Muscle layer of duodenum (tissue), 2 donors: ENCODE measurements around the gene DNAH11.
"Not testable (repeated sequence)": the region's sequence is repeated elsewhere in the genome, so short reads cannot be mapped to it uniquely, and the experiment has no call there.

Experiments
- H3K27ac ChIP-seq: one replicate; pipeline ENCODE4 v1.7.0; 2013; ENCODE audit warnings: mild to moderate bottlenecking, low read length
- H3K27me3 ChIP-seq: one replicate; pipeline ENCODE4 v1.7.0; 2013; ENCODE audit warnings: low read depth, mild to moderate bottlenecking, control low read depth, low read length
- H3K36me3 ChIP-seq, 2 donors: one replicate each; pipeline ENCODE4 v1.7.0; 2013; ENCODE audit warnings: low read length in 2 of 2, control low read depth in 1 of 2, mild to moderate bottlenecking in 1 of 2; ENCODE audit not compliant: insufficient read depth in 2 of 2, control insufficient read depth in 1 of 2
- H3K4me1 ChIP-seq, 2 donors: one replicate each; pipeline ENCODE4 v1.7.0; 2013; ENCODE audit warnings: low read length in 2 of 2, mild to moderate bottlenecking in 2 of 2, control low read depth in 1 of 2, moderate library complexity in 1 of 2; ENCODE audit not compliant: insufficient read depth in 2 of 2, control insufficient read depth in 1 of 2
- H3K4me3 ChIP-seq, 2 donors: one replicate each; pipeline ENCODE4 v1.7.0; 2013; ENCODE audit warnings: low read length in 2 of 2, low read depth in 1 of 2, mild to moderate bottlenecking in 1 of 2
- H3K9me3 ChIP-seq, 2 donors: one replicate each; pipeline ENCODE4 v1.7.0; 2013; ENCODE audit warnings: low read length in 2 of 2, control low read depth in 1 of 2, mild to moderate bottlenecking in 1 of 2; ENCODE audit not compliant: control insufficient read depth in 1 of 2
- donor health status: healthy.

The DNAH11 gene

GRCh38 chr7:21724562-21724961 lies 181.7 kb downstream of the DNAH11 start:
- H3K9me3 ChIP-seq: no peaks in the 10 kb centered on the region

GRCh38 chr7:21730399-21730798 lies 187.6 kb downstream of the DNAH11 start:
- no peaks in the 10 kb centered on the region for H3K36me3 ChIP-seq
- H3K4me3 ChIP-seq: no peak overlapping the region
- H3K4me1 ChIP-seq: no peaks in the 10 kb centered on the region
- no peaks in the 10 kb centered on the region for H3K9me3 ChIP-seq
- no peak overlapping the region for H3K27ac ChIP-seq
- no peaks in the 10 kb centered on the region for H3K27me3 ChIP-seq

More at GRCh38 chr7:21724562-21724961, 181.7 kb downstream of the DNAH11 start:
- Histone ChIP-seq H3K4me1 (no peaks in the 10 kb centered on the region), H3K27me3 (no peaks in the 10 kb centered on the region), H3K27ac (no peak overlapping the region), H3K36me3 (no peaks in the 10 kb centered on the region), H3K4me3 (no peak overlapping the region)

DNA sequence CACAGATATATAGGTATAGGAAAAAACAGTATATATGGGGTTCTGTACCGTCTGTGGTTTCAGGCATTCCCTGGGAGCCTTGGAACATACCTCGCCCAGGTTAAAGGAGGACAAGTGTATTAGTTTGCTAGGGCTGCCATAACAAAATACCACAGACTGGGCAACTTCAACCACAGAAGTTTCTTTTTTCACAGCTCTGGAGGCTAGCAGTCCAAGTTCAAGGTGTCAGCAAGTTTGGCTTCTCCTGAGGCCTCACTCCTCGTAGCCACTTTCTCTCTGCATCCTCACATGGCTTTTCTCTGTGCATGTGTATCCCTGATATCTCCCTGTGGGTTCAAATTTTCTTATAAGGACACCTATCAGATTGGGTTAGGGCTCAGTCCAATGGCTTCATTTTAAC lies 189.1 kb downstream of the DNAH11 start:
- no peak overlapping the region for H3K4me3 ChIP-seq
- no peaks in the 10 kb centered on the region for H3K4me1 ChIP-seq

DNA sequence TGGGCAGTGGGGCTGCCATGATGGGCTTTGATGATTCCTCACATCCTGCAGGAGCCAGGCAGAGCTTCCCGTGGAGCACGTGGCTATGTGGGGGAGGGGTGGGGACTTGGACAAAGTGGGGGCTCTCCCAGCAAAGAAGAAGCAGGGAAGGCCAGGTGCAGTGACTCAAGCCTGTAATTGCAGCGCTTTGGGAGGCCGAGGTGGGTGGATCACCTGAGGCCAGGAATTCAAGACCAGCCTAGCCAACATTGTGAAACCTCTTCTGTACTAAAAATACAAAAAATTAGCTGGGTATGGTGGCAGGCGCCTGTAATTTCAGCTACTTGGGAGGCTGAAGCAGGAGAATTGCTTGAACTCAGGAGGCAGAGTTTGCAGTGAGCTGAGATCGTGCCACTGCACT lies 190.1 kb downstream of the DNAH11 start:
- not testable (repeated sequence) for H3K4me3 ChIP-seq, H3K27ac ChIP-seq, H3K27me3 ChIP-seq, H3K36me3 ChIP-seq, H3K9me3 ChIP-seq, H3K4me1 ChIP-seq

More for the DNA sequence above, 189.1 kb downstream of the DNAH11 start:
- no peaks in the 10 kb centered on the region for H3K9me3 ChIP-seq
- H3K27me3 ChIP-seq: no peaks in the 10 kb centered on the region
- H3K36me3 ChIP-seq: no peaks in the 10 kb centered on the region
- no peak overlapping the region for H3K27ac ChIP-seq

- Histone ChIP-seq H3K9me3 (no peaks in the 10 kb centered on the region), H3K27ac (no peak overlapping the region), H3K4me1 (no peaks in the 10 kb centered on the region), H3K4me3 (no peak overlapping the region), H3K36me3 (no peaks in the 10 kb centered on the region), H3K27me3 (no peaks in the 10 kb centered on the region)
Measured at GRCh38 chr7:21733837-21734236, 191.0 kb downstream of the DNAH11 start.

DNA sequence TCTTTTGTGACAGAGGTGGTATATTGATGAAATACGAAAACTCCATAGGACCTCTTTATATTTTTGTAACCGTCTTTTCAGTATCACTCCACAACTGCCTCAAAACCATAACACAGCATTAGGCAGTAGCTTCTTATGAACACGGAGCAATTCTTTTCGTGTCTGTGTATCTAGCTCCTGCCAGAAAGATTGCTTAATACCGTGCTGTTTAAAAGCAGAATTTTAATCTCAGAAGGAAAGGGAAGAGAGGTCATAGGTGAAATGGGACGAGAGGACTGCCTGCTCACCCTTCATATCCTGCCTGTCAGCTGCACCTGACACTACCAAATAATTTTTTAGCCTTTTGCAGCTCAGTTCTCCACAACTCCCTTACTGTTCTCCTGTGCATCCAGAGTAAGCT lies 200.7 kb downstream of the DNAH11 start:
- Histone ChIP-seq H3K4me1 (no peaks in the 10 kb centered on the region), H3K36me3 (no peaks in the 10 kb centered on the region), H3K27me3 (no peaks in the 10 kb centered on the region), H3K9me3 (no peaks in the 10 kb centered on the region), H3K27ac (no peak overlapping the region), H3K4me3 (no peak overlapping the region)

- no peaks in the 10 kb centered on the region for H3K4me1 ChIP-seq
- no peak overlapping the region for H3K4me3 ChIP-seq
Measured at GRCh38 chr7:21746949-21747348, 204.1 kb downstream of the DNAH11 start.

DNA sequence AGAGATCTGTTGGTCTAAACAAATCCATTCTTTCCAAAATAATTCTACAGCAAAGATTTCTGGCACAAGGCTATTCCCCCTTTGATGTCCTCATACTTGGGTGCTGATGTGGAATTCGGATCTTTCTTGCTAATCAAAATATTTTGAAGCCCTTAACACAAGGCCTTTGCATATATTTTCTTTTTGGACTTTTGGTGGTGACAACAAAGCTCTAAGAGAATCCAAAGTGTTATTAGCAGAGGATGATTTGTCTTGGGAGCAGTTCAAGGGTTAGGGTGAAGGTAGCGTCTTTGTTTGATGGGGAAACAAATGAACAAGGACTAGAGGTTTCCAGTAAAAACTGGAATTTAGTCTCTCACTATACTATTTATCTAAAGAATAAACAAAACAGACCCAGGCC lies 205.0 kb downstream of the DNAH11 start:
- Histone ChIP-seq H3K4me3 (no peak overlapping the region), H3K27me3 (no peaks in the 10 kb centered on the region), H3K4me1 (no peaks in the 10 kb centered on the region), H3K27ac (no peak overlapping the region), H3K9me3 (no peaks in the 10 kb centered on the region), H3K36me3 (no peaks in the 10 kb centered on the region)

More at GRCh38 chr7:21746949-21747348, 204.1 kb downstream of the DNAH11 start:
- Histone ChIP-seq H3K27ac (no peak overlapping the region), H3K36me3 (no peaks in the 10 kb centered on the region), H3K27me3 (no peaks in the 10 kb centered on the region), H3K9me3 (no peaks in the 10 kb centered on the region)

DNA sequence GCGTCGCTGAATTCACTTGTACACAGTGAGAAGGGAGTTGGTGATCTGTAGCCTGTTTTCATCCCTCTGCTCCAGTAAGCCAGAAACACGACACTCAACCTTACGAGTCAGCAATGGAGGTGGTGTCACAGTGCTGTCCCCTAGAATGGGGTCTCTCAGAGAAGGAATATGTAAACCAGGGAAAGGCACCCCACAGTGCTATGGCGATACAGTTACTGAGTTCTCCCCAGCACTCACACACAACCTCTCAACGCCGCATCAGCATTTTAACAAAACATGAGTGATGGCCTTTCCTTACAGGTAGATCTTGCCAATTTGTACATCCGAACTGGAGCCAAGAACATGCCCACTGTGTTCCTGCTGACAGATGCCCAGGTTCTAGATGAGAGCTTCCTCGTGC lies 206.5 kb downstream of the DNAH11 start:
- Histone ChIP-seq H3K27ac (no peak overlapping the region), H3K9me3 (no peaks in the 10 kb centered on the region), H3K27me3 (no peaks in the 10 kb centered on the region), H3K36me3 (no peaks in the 10 kb centered on the region), H3K4me1 (no peaks in the 10 kb centered on the region), H3K4me3 (no peak overlapping the region)

DNA sequence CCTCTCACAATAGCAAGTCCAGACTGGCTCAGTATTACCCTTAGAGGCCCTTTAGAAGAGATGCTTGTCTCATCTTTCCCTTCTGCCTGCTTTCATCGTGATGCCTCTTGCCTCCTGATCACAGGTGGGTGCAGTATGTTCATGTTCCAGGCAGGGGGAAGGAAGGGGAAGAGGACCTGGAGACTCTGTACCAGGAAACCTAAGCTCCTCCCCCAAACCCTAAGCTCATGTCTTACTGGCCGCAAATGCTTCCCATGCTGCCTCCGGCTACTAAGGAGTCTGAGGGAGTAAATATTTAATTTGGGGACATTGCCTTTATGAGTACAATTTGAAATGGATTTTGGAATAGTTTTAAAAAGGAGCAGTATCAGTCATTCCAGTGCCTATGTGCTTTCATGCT lies 210.2 kb downstream of the DNAH11 start:
- Histone ChIP-seq H3K4me1 (no peaks in the 10 kb centered on the region), H3K36me3 (no peaks in the 10 kb centered on the region), H3K4me3 (no peak overlapping the region), H3K27me3 (no peaks in the 10 kb centered on the region), H3K27ac (no peak overlapping the region), H3K9me3 (no peaks in the 10 kb centered on the region)

DNA sequence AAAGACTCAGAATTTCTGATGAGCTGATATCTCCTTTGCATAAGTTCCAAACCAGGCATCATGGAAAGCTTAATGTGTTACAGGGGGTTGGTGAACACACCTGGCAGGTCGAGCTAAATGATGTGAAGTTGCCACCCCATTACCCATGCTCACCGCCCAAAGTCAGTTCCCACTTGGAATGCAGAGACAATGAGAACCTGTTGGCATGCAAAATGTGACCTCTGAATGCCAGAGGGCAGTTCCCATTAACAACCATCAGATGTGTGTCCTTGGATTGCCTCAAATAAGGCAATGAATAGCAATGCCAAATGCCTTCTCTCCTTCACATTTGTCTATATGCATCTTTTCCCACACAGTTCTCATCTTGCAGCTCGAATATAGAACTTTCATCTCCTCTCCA lies 212.1 kb downstream of the DNAH11 start:
- Histone ChIP-seq H3K27me3 (no peaks in the 10 kb centered on the region), H3K36me3 (no peaks in the 10 kb centered on the region), H3K27ac (no peak overlapping the region), H3K9me3 (no peaks in the 10 kb centered on the region), H3K4me1 (no peaks in the 10 kb centered on the region), H3K4me3 (no peak overlapping the region)

- no peak overlapping the region for H3K27ac ChIP-seq
- no peaks in the 10 kb centered on the region for H3K36me3 ChIP-seq
- H3K27me3 ChIP-seq: no peaks in the 10 kb centered on the region
- no peaks in the 10 kb centered on the region for H3K4me1 ChIP-seq
- no peak overlapping the region for H3K4me3 ChIP-seq
- H3K9me3 ChIP-seq: no peaks in the 10 kb centered on the region
Measured at GRCh38 chr7:21757537-21758282, 214.9 kb downstream of the DNAH11 start.
